BJ (cell line): ENCODE results near the gene EIF1AD. TPM values are rescaled to one million over a fixed set of nuclear protein-coding genes. Genes with fewer than 3 reads are reported as not detected.

Experiments used
- CTCF ChIA-PET: fragments of 350-600 bp; formaldehyde crosslinking; extraction: SDS; loops from one replicate; lab custom pipeline; 2021; ENCODE audit warnings: antibody characterized with exemption, inconsistent platforms; lab: Yijun Ruan, JAX
- POLR2A ChIA-PET: fragments of 300-600 bp; sonication (Branson Sonifier 250); formaldehyde crosslinking; extraction: SDS; loops from one replicate; lab custom pipeline; 2021; ENCODE audit warnings: antibody characterized with exemption; lab: Charles Lee
- DNase-seq: peaks from one replicate; pipeline ENCODE4 v3.0.0-alpha.2; 2011; ENCODE audit warnings: low read depth
- H3K27me3 ChIP-seq: 2 replicates; pipeline ENCODE4 v1.6.0; 2011; ENCODE audit warnings: low read length; ENCODE audit not compliant: control insufficient read depth, insufficient read depth
- H3K36me3 ChIP-seq: 2 replicates; pipeline ENCODE4 v1.5.1; 2011; ENCODE audit warnings: low read length; ENCODE audit not compliant: control insufficient read depth, insufficient read depth
- H3K4me3 ChIP-seq: 2 replicates; pipeline ENCODE4 v1.5.1; 2011; ENCODE audit warnings: low read depth, mild to moderate bottlenecking, control low read depth, low read length
- polyA plus RNA-seq: library from polyadenylated mRNA; depleted of rRNA; stranded (reverse); fragments of >200 nt; gene quantifications from 2 replicates; pipeline ENCODE4 v1.2.3, GENCODE V29; 2011
- TF ChIP-seq, protein P1 (sequence below): IDR thresholded peaks from 2 replicates; pipeline ENCODE4 v1.5.1; 2011; ENCODE audit warnings: low read depth, mild to moderate bottlenecking, control low read depth, inconsistent platforms, low read length, moderate library complexity; ENCODE audit not compliant: insufficient read depth

The EIF1AD gene
- polyA plus RNA-seq, 1 experiment = 27.7 TPM

GRCh38 chr11:65962141-65962564 is 39.8 kb downstream of the EIF1AD start:
- Histone ChIP-seq H3K27me3 (no peaks in the 10 kb centered on the region), H3K4me3 (peak overlapping the region; percentile 71), H3K36me3 (peaks cover 27% of the 10 kb centered on the region)
- ChIA-PET POLR2A (interaction anchor here (0.7 kb wide), 1 partner anchor 72 kb away, joined by 3 read pairs; the partner anchor contains the start of gene CCDC85B), CTCF (no interaction called here)
- no peak for DNase-seq
- TF ChIP-seq, protein P1, sequence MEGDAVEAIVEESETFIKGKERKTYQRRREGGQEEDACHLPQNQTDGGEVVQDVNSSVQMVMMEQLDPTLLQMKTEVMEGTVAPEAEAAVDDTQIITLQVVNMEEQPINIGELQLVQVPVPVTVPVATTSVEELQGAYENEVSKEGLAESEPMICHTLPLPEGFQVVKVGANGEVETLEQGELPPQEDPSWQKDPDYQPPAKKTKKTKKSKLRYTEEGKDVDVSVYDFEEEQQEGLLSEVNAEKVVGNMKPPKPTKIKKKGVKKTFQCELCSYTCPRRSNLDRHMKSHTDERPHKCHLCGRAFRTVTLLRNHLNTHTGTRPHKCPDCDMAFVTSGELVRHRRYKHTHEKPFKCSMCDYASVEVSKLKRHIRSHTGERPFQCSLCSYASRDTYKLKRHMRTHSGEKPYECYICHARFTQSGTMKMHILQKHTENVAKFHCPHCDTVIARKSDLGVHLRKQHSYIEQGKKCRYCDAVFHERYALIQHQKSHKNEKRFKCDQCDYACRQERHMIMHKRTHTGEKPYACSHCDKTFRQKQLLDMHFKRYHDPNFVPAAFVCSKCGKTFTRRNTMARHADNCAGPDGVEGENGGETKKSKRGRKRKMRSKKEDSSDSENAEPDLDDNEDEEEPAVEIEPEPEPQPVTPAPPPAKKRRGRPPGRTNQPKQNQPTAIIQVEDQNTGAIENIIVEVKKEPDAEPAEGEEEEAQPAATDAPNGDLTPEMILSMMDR = no peak

DNA sequence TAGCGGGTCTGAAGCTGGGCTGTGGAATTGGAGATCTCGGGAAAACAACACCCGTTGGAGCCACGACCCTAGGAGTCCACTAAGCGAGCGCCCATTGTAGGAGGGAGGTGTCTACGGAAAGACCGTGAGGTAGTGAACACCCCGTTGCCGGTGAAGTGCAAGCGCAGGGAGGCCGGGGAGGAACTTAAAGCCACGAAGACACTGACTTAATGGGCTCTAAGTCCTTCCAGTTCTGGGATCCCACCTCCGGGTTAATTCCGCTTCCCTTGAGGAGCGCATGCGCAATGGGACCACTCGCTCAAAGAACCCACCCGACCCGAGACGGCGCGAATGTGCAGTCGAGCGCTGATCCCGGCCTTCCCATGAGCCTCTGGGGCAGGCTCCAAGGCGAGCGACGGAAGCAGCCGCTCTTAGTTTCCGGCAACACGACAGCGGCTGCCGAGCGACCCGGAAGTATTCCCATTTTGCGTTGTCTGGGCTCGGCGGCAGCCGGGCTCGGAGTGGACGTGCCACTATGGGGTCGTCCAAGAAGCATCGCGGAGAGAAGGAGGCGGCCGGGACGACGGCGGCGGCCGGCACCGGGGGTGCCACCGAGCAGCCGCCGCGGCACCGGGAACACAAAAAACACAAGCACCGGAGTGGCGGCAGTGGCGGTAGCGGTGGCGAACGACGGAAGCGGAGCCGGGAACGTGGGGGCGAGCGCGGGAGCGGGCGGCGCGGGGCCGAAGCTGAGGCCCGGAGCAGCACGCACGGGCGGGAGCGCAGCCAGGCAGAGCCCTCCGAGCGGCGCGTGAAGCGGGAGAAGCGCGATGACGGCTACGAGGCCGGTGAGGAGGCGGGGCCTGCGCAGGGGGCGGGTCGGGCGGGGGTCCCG is 40.5 kb downstream of the EIF1AD start, which contains the start of gene SART1:
Gene SART1, plus strand, starts transcription at position 468 of the 874 bp plus-strand sequence. Its CDS starts 47 bp downstream, at position 515.
- Histone ChIP-seq H3K27me3 (no peaks in the 10 kb centered on the region), H3K4me3 (peak within 1 kb of the TSS; percentile 71), H3K36me3 (peaks cover 20% of the 10 kb centered on the region)
- ChIA-PET POLR2A (interaction anchor here (0.6 to 0.7 kb wide), 2 partner anchors 71 to 462 kb away, joined by 3 read pairs; partner anchors contain the start of gene CCDC85B), CTCF (interaction anchor here (1.8 to 2.2 kb wide), 3 partner anchors 71 to 77 kb away, joined by 3 to 9 read pairs (median 4); partner anchors contain the start of genes CCDC85B and FIBP)
- DNase-seq = peak; percentile 87
- TF ChIP-seq, protein P1 = no peak

GRCh38 chr11:65960824-65961266 is 41.1 kb downstream of the EIF1AD start:
- CTCF ChIA-PET = interaction anchor here (1.8 to 2.2 kb wide), 3 partner anchors 70 to 76 kb away, joined by 3 to 9 read pairs (median 4); partner anchors contain the start of genes CCDC85B and FIBP
- POLR2A ChIA-PET = interaction anchor here (0.6 kb wide), 2 partner anchors 71 to 461 kb away, joined by 3 read pairs; no protein-coding TSS in a partner anchor
- H3K36me3 ChIP-seq = peaks cover 15% of the 10 kb centered on the region
- peak overlapping the region; percentile 71 for H3K4me3 ChIP-seq
- no peaks in the 10 kb centered on the region for H3K27me3 ChIP-seq
- TF ChIP-seq, protein P1 = no peak
- no peak for DNase-seq

DNA sequence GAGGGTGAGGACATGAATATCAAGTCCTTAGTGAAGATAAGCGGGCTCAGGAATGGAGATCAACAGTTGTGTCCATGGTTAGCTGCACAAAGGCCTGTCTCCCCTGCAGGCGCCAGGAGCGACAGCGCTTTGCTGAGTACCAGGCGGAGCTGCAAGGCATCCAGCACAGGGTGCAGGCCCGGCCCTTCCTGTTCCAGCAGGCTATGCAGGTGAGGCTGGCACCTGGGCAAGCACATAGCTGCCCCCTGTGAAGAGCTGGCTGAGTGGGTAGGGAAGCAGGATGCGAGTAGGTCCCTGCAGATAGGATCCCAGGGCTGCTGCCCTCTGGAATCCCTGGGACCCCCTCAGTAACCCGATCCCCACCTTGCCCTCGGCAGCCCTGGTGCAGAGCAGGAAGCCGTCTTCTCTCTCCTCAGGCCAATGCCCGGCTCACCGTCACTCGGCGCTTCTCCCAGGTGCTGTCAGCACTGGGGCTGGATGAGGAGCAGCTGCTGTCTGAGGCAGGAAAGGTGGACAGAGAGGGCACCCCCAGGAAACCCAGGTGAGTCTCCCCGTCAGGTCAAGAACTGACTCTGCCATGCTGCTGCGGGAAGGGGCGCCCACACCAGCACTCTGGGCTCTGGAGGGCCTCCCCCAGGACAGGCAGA is 43.1 kb downstream of the EIF1AD start:
- H3K36me3 ChIP-seq = no peaks in the 10 kb centered on the region
- no peak for DNase-seq
- TF ChIP-seq, protein P1 = no peak
- CTCF ChIA-PET = interaction anchor here (1.3 kb wide), 1 partner anchor 247 kb away, joined by 3 read pairs; the partner anchor contains the start of gene KAT5
- H3K4me3 ChIP-seq = no peak overlapping the region
- POLR2A ChIA-PET = no interaction called here
- 0 out of 2 replicates have a peak, but pooled peaks cover 2% of the 10 kb centered on the region for H3K27me3 ChIP-seq

GRCh38 chr11:65958291-65958690 is 43.7 kb downstream of the EIF1AD start:
- CTCF ChIA-PET = interaction anchor here (1.3 kb wide), 1 partner anchor 246 kb away, joined by 3 read pairs; the partner anchor contains the start of gene KAT5
- no peak for DNase-seq
- Histone ChIP-seq H3K4me3 (no peak overlapping the region), H3K27me3 (0 out of 2 replicates have a peak, but pooled peaks cover 2% of the 10 kb centered on the region), H3K36me3 (no peaks in the 10 kb centered on the region)
- TF ChIP-seq, protein P1 = no peak
- POLR2A ChIA-PET = no interaction called here
